Brain microvascular endothelial cell (primary cell): ENCODE results near the gene CNN2.

ENCODE experiments used
- DNase-seq: peaks from one replicate; pipeline ENCODE4 v3.0.0-alpha.2; 2020
- H3K27ac ChIP-seq: fragments of 250-450 bp; sonication (Bioruptor Pico); 2 replicates; pipeline ENCODE4 v1.5.1; 2020; ENCODE audit warnings: mild to moderate bottlenecking, moderate library complexity
- H3K27me3 ChIP-seq: fragments of 250-450 bp; sonication (Bioruptor Pico); replicated peaks from 2 replicates; pipeline ENCODE4 v1.5.1; 2020; ENCODE audit warnings: mild to moderate bottlenecking
- H3K36me3 ChIP-seq: fragments of 250-450 bp; sonication (Bioruptor Pico); replicated peaks from 2 replicates; pipeline ENCODE4 v1.5.1; 2020; ENCODE audit warnings: mild to moderate bottlenecking
- H3K4me3 ChIP-seq: 2 replicates; pipeline ENCODE4 v1.5.1; 2011; ENCODE audit warnings: low read depth, mild to moderate bottlenecking, control low read depth, low read length, moderate library complexity
- CTCF ChIP-seq: IDR thresholded peaks from 2 replicates; pipeline ENCODE4 v1.5.1; 2011; ENCODE audit warnings: low read depth, mild to moderate bottlenecking, moderate library complexity, low read length, control low read depth, inconsistent platforms; ENCODE audit errors: missing control alignments
- in situ Hi-C: cut with HindIII; loops from 2 replicates; pipeline ENCODE4 v1.10.0; 2017; ENCODE audit warnings: low sequenced_read_pairs, low pct_ligation_motif_present

The CNN2 gene

GRCh38 chr19:1058112-1058511 lies 31.7 kb downstream of the CNN2 start:
- in situ Hi-C loops = no loop called here
- Histone ChIP-seq H3K27ac (no peak overlapping the region), H3K4me3 (no peak overlapping the region), H3K36me3 (no peaks in the 10 kb centered on the region), H3K27me3 (no peaks in the 10 kb centered on the region)
- TF ChIP-seq CTCF = no peak
- DNase-seq = no peak

- in situ Hi-C loops = no loop called here
- H3K27me3 ChIP-seq = no peaks in the 10 kb centered on the region
- no peak for DNase-seq
- H3K36me3 ChIP-seq = no peaks in the 10 kb centered on the region
- H3K27ac ChIP-seq = no peak overlapping the region
- no peak overlapping the region for H3K4me3 ChIP-seq
- TF ChIP-seq CTCF = no peak
Measured at GRCh38 chr19:1060689-1061088, 34.3 kb downstream of the CNN2 start.

GRCh38 chr19:1061987-1062386 lies 35.6 kb downstream of the CNN2 start:
- H3K4me3 ChIP-seq = no peak overlapping the region
- H3K36me3 ChIP-seq = no peaks in the 10 kb centered on the region
- DNase-seq = no peak
- in situ Hi-C loops = no loop called here
- H3K27me3 ChIP-seq = no peaks in the 10 kb centered on the region
- TF ChIP-seq CTCF = no peak
- no peak overlapping the region for H3K27ac ChIP-seq

GRCh38 chr19:1062387-1063029 lies 36.1 kb downstream of the CNN2 start:
- Histone ChIP-seq H3K4me3 (no peak overlapping the region), H3K27ac (no peak overlapping the region), H3K27me3 (no peaks in the 10 kb centered on the region), H3K36me3 (no peaks in the 10 kb centered on the region)
- TF ChIP-seq CTCF = no peak
- in situ Hi-C loops = no loop called here
- no peak for DNase-seq

GRCh38 chr19:1063030-1063908 lies 36.9 kb downstream of the CNN2 start:
- Histone ChIP-seq H3K27me3 (no peaks in the 10 kb centered on the region), H3K4me3 (no peak overlapping the region), H3K36me3 (no peaks in the 10 kb centered on the region), H3K27ac (no peak overlapping the region)
- in situ Hi-C loops = no loop called here
- DNase-seq = no peak
- no peak for TF ChIP-seq CTCF
